Endothelial cell of umbilical vein (primary cell): ENCODE measurements around the gene MCTP1. TPM values are rescaled to one million over a fixed set of nuclear protein-coding genes. Genes with fewer than 3 reads are reported as not detected.

Experiments used
- BruUV-seq: library from RNA; stranded (reverse); fragments of 400-500 nt; replicated peaks from 2 replicates; lab custom pipeline; 2021; lab: Mats Ljungman, UMichigan
- CTCF ChIA-PET: fragments of 300-600, 350-600 bp; sonication (Branson Sonifier 250); formaldehyde crosslinking; loops from one replicate; lab custom pipeline; 2021; ENCODE audit warnings: antibody characterized with exemption, inconsistent platforms; lab: Charles Lee
- POLR2A ChIA-PET: fragments of 300-600, 350-600 bp; sonication (Branson Sonifier 250); formaldehyde crosslinking; loops from one replicate; lab custom pipeline; 2021; ENCODE audit warnings: antibody characterized with exemption, inconsistent platforms; lab: Charles Lee
- DNase-seq: peaks from one replicate; pipeline ENCODE4 v3.0.0-alpha.2; 2011; ENCODE audit warnings: low read depth, low spot score
- FAIRE-seq: peaks from 2 replicates; lab custom pipeline; 2011; peaks lifted over from hg19 to GRCh38; lab: Jason Lieb, UNC
- H2AFZ ChIP-seq: 2 replicates; pipeline ENCODE4 v1.6.0; 2012; ENCODE audit warnings: low read depth, low read length, control low read depth, inconsistent platforms
- H3K27ac ChIP-seq: 2 replicates; pipeline ENCODE4 v1.5.1; 2011; ENCODE audit warnings: low read depth, mild to moderate bottlenecking, control low read depth, low read length, moderate library complexity; ENCODE audit not compliant: insufficient read depth
- H3K27me3 ChIP-seq, 2 experiments: 2 replicates each; pipeline versions ENCODE4 v1.6.0 to v1.6.1; 2011; ENCODE audit warnings: low read length in 2 of 2, mixed read lengths in 1 of 2; ENCODE audit not compliant: control insufficient read depth in 2 of 2, insufficient read depth in 2 of 2
- H3K36me3 ChIP-seq, 2 experiments: 2 replicates in 1 of 2; 3 replicates in 1 of 2; pipeline ENCODE4 v1.5.1; 2011; ENCODE audit warnings: low read length in 2 of 2, mild to moderate bottlenecking in 1 of 2, moderate library complexity in 1 of 2; ENCODE audit not compliant: control insufficient read depth in 2 of 2, insufficient read depth in 2 of 2; ENCODE audit errors: extremely low read depth in 1 of 2
- H3K4me1 ChIP-seq: 3 replicates; pipeline ENCODE4 v1.5.1; 2011; ENCODE audit warnings: mild to moderate bottlenecking, low read length; ENCODE audit not compliant: control insufficient read depth, insufficient read depth; ENCODE audit errors: extremely low read depth
- H3K4me2 ChIP-seq: 2 replicates; pipeline ENCODE4 v1.6.1; 2011; ENCODE audit warnings: low read length, control low read depth, mixed read lengths; ENCODE audit not compliant: insufficient read depth
- H3K4me3 ChIP-seq, 3 experiments: fragments of 200-600 bp in 1 of 3; sonication (generic), shearing (Covaris generic) in 1 of 3; replicated peaks in 1 of 3; 2 replicates each; pipeline ENCODE4 v1.5.1; 2011 to 2016; ENCODE audit warnings: control low read depth in 3 of 3, low read length in 3 of 3, mild to moderate bottlenecking in 2 of 3, inconsistent platforms in 1 of 3, low read depth in 1 of 3, moderate library complexity in 1 of 3; ENCODE audit not compliant: insufficient read depth in 1 of 3
- H3K79me2 ChIP-seq: 2 replicates; pipeline ENCODE4 v1.6.0; 2012; ENCODE audit warnings: low read length, inconsistent platforms; ENCODE audit not compliant: control insufficient read depth, insufficient read depth
- H3K9ac ChIP-seq: replicated peaks from 2 replicates; pipeline ENCODE3; 2011; ENCODE audit warnings: low read length, control low read depth; ENCODE audit not compliant: insufficient read depth; ENCODE audit errors: extremely low read depth
- H3K9me1 ChIP-seq: replicated peaks from 3 replicates; pipeline ENCODE4 v1.6.0; 2011; ENCODE audit warnings: mild to moderate bottlenecking, low read length; ENCODE audit not compliant: control insufficient read depth, insufficient read depth; ENCODE audit errors: extremely low read depth
- H3K9me3 ChIP-seq: replicated peaks from 2 replicates; pipeline ENCODE4 v1.5.1; 2012; ENCODE audit warnings: low read length, inconsistent platforms; ENCODE audit not compliant: control insufficient read depth, insufficient read depth
- H4K20me1 ChIP-seq: replicated peaks from 2 replicates; pipeline ENCODE3; 2011; ENCODE audit warnings: mild to moderate bottlenecking, low read length; ENCODE audit not compliant: control insufficient read depth, insufficient read depth; ENCODE audit errors: extremely low read depth
- CTCF ChIP-seq, 2 donors: IDR thresholded peaks; 1 replicate in 1 of 2; 2 replicates in 1 of 2; pipeline ENCODE4 v1.5.1; 2011; ENCODE audit warnings: low read length in 2 of 2, mild to moderate bottlenecking in 2 of 2, moderate library complexity in 2 of 2, control low read depth in 1 of 2, inconsistent platforms in 1 of 2, low read depth in 1 of 2; ENCODE audit not compliant: insufficient read depth in 1 of 2; ENCODE audit errors: extremely low read depth in 1 of 2
- EZH2 ChIP-seq: IDR thresholded peaks from 2 replicates; pipeline ENCODE4 v1.6.1; 2012; ENCODE audit warnings: borderline replicate concordance, low read depth, mild to moderate bottlenecking, moderate library complexity, low read length, inconsistent platforms; ENCODE audit not compliant: severe bottlenecking
- FOS ChIP-seq: IDR thresholded peaks from 2 replicates; pipeline ENCODE4 v1.6.1; 2011; ENCODE audit warnings: mild to moderate bottlenecking, low read length, moderate library complexity, borderline replicate concordance; ENCODE audit not compliant: insufficient read depth
- GATA2 ChIP-seq: IDR thresholded peaks from 2 replicates; pipeline ENCODE4 v1.7.0; 2011; ENCODE audit warnings: low read depth, mild to moderate bottlenecking, moderate library complexity, mixed read lengths, low read length; ENCODE audit not compliant: insufficient read length, insufficient read depth
- JUN ChIP-seq: IDR thresholded peaks from 2 replicates; pipeline ENCODE4 v1.6.1; 2011; ENCODE audit warnings: borderline replicate concordance, low read depth; ENCODE audit not compliant: insufficient read length, insufficient read depth
- MAX ChIP-seq: IDR thresholded peaks from 2 replicates; pipeline ENCODE4 v1.6.1; 2011; ENCODE audit not compliant: insufficient read depth, insufficient read length
- MYC ChIP-seq: IDR thresholded peaks from one replicate; pipeline ENCODE4 v1.6.1; 2011; ENCODE audit warnings: mild to moderate bottlenecking, low read depth, low read length
- POLR2AphosphoS5 ChIP-seq: IDR thresholded peaks from 2 replicates; pipeline ENCODE4 v1.6.1; 2012; ENCODE audit warnings: low read depth, mild to moderate bottlenecking, control low read depth, low read length, moderate library complexity; ENCODE audit not compliant: insufficient read depth
- dilution Hi-C: fragments of 300-500 bp; cut with MboI; formaldehyde crosslinking; loops from one replicate; pipeline ENCODE4 v1.15.0; 2019; ENCODE audit warnings: low sequenced_read_pairs; ENCODE audit not compliant: extremely low pct_ligation_motif_present
- intact Hi-C: fragments of 100-400 bp; cut with micrococcal nuclease; formaldehyde crosslinking; loops from one replicate; pipeline ENCODE4 v1.10.0; 2022
- polyA plus RNA-seq, 4 experiments: library from polyadenylated mRNA; depleted of rRNA in 3 of 4; stranded (reverse) in 3 of 4; unstranded in 1 of 4; fragments of >200 nt; gene quantifications; 2 replicates each; pipeline versions ENCODE4 v1.2.1 to v1.2.3, GENCODE V29; 2011 to 2012; ENCODE audit warnings: missing spikeins in 1 of 4
- total RNA-seq: library from RNA; stranded (reverse); gene quantifications from 2 replicates; pipeline ENCODE4 v1.2.3, GENCODE V29; 2021

MCTP1 gene
- total and polyA plus RNA-seq, 2 donors (not counting 3 experiments of a cell fraction or from before 2014, with no cell fraction given) = 79.3 to 203 TPM

GRCh38 chr5:95068289-95068910, 216.5 kb downstream of the MCTP1 start:
- Histone ChIP-seq H3K9me1 (no peaks in the 10 kb centered on the region), H3K4me3 (no peak overlapping the region), H2AFZ (no peak overlapping the region), H3K79me2 (peaks cover 71% of the 10 kb centered on the region), H3K4me2 (no peak overlapping the region), H3K27ac (no peak overlapping the region), H3K9ac (no peak overlapping the region), H3K27me3 (no peaks in the 10 kb centered on the region), H3K4me1 (peaks cover 8% of the 10 kb centered on the region), H3K36me3 (peaks cover 7 to 8% of the 10 kb centered on the region in 2 experiments), H4K20me1 (peaks cover 13% of the 10 kb centered on the region), H3K9me3 (no peaks in the 10 kb centered on the region)
- POLR2A ChIA-PET = no interaction called here
- intact Hi-C loops (no loop called here), dilution Hi-C loops (no loop called here)
- no peak for TF ChIP-seq CTCF (IDR thresholded peaks at IDR 0.05; ENCODE audit: extremely low read depth in 1 of 2, insufficient read depth in 1 of 2, low read depth in 1 of 2, low read length in 2 of 2)
- DNase-seq (no peak), FAIRE-seq (peak; percentile 63)
- CTCF ChIA-PET = interaction anchor here (0.7 to 1.8 kb wide), 5 partner anchors 13 to 147 kb away, joined by 3 to 5 read pairs (median 3); no protein-coding TSS in a partner anchor
- BruUV-seq = no TSS peak

- intact Hi-C loops (no loop called here), dilution Hi-C loops (no loop called here)
- H3K4me3 ChIP-seq = no peak overlapping the region
- H3K27ac ChIP-seq = no peak overlapping the region
- H3K4me1 ChIP-seq = peaks cover 8% of the 10 kb centered on the region
- ChIA-PET CTCF (interaction anchor here (1.4 kb wide), 1 partner anchor 112 kb away, joined by 4 read pairs; no protein-coding TSS in a partner anchor), POLR2A (no interaction called here)
- TF ChIP-seq FOS (no peak), JUN (no peak), EZH2 (no peak), MYC (no peak), CTCF (IDR thresholded peaks at IDR 0.05; ENCODE audit: extremely low read depth in 1 of 2, insufficient read depth in 1 of 2, low read depth in 1 of 2, low read length in 2 of 2) (no peak), MAX (no peak), GATA2 (no peak), POLR2AphosphoS5 (no peak)
- peaks cover 6 to 7% of the 10 kb centered on the region in 2 experiments for H3K36me3 ChIP-seq
- no peaks in the 10 kb centered on the region for H3K9me3 ChIP-seq
- no peaks in the 10 kb centered on the region for H3K9me1 ChIP-seq
- no peak overlapping the region for H3K9ac ChIP-seq
- no peak for DNase-seq
- no peak overlapping the region for H2AFZ ChIP-seq
- no peak overlapping the region for H3K4me2 ChIP-seq
- H3K79me2 ChIP-seq = peaks cover 67% of the 10 kb centered on the region
- H4K20me1 ChIP-seq = peaks cover 11% of the 10 kb centered on the region
- H3K27me3 ChIP-seq = no peaks in the 10 kb centered on the region
- no peak for FAIRE-seq
- BruUV-seq = no TSS peak
These were observed 218.8 kb downstream of the MCTP1 start for GRCh38 chr5:95066048-95066447.
